GM23338 (cell line): Measurements from ENCODE around the gene DNAJC8. TPM values are rescaled to one million over a fixed set of nuclear protein-coding genes. Genes with fewer than 3 reads are reported as not detected.

Experiments
- polyA plus RNA-seq: library from polyadenylated mRNA; unstranded; fragments of >200 nt; fragmentation: Nextera tagmentation; extraction: Ambion mirVana; gene quantifications from 2 replicates; pipeline ENCODE4 v1.2.1, GENCODE V29; 2016
- total RNA-seq: library from RNA; depleted of rRNA; stranded (reverse); fragments of >200 nt; shearing (Covaris generic); gene quantifications from 2 replicates; pipeline ENCODE4 v1.2.3, GENCODE V29; 2014; rRNA removed
- TF ChIP-seq, protein P1 (sequence below): IDR thresholded peaks from one replicate; pipeline ENCODE4 v1.6.1; 2018; ENCODE audit warnings: antibody characterized with exemption; ENCODE audit not compliant: unreplicated experiment

DNAJC8 gene
- total and polyA plus RNA-seq, 2 experiments from 2014 or later: 67.3 to 210 TPM

DNA sequence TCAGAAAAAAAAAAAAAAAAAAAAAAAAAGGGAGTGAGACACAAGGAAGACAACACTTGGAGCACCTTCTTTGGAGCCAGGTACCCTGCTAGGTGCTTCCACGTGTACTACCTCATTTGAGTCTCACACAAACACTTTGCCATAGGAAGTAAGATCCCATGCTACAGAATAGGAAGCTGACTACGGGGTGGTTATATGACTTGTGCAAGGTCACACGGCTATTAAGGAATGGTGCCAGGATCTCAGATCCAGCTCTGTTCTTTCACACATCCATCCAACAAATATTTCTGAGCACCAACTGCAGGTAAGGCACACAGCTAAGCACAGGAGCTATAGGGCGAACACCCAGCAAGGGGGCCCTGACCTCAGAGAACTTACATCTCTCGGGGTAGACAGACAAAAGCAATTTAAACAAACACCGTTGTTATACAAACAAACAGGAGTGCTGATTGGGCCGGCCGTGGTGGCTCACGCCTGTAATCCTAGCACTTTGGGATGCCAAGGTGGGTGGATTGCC is 78.7 kb downstream of the DNAJC8 start (continued):
- TF ChIP-seq, protein P1, sequence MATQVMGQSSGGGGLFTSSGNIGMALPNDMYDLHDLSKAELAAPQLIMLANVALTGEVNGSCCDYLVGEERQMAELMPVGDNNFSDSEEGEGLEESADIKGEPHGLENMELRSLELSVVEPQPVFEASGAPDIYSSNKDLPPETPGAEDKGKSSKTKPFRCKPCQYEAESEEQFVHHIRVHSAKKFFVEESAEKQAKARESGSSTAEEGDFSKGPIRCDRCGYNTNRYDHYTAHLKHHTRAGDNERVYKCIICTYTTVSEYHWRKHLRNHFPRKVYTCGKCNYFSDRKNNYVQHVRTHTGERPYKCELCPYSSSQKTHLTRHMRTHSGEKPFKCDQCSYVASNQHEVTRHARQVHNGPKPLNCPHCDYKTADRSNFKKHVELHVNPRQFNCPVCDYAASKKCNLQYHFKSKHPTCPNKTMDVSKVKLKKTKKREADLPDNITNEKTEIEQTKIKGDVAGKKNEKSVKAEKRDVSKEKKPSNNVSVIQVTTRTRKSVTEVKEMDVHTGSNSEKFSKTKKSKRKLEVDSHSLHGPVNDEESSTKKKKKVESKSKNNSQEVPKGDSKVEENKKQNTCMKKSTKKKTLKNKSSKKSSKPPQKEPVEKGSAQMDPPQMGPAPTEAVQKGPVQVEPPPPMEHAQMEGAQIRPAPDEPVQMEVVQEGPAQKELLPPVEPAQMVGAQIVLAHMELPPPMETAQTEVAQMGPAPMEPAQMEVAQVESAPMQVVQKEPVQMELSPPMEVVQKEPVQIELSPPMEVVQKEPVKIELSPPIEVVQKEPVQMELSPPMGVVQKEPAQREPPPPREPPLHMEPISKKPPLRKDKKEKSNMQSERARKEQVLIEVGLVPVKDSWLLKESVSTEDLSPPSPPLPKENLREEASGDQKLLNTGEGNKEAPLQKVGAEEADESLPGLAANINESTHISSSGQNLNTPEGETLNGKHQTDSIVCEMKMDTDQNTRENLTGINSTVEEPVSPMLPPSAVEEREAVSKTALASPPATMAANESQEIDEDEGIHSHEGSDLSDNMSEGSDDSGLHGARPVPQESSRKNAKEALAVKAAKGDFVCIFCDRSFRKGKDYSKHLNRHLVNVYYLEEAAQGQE: no peak

Other genes with a start within 250 kb of the DNAJC8 start
- gene EYA3, start 144.4 kb downstream of the DNAJC8 start, total RNA-seq: 25.5 and 33.6 TPM in 2 replicates
- 10.9 and 12.5 TPM in 2 replicates for gene EYA3, start 144.4 kb downstream of the DNAJC8 start, polyA plus RNA-seq
- 0.27 and 0.76 TPM in 2 replicates for gene PTAFR, start 56.3 kb downstream of the DNAJC8 start, total RNA-seq
- 0.29 and 0.49 TPM in 2 replicates for gene PTAFR, start 56.3 kb downstream of the DNAJC8 start, polyA plus RNA-seq
- gene ATP5IF1, start 3.1 kb upstream of the DNAJC8 start, total RNA-seq: 230 and 282 TPM in 2 replicates
- gene ATP5IF1, start 3.1 kb upstream of the DNAJC8 start, polyA plus RNA-seq: 1,325 and 1,405 TPM in 2 replicates
- gene SESN2, start 26.5 kb upstream of the DNAJC8 start, total RNA-seq: 43.6 and 52.1 TPM in 2 replicates
- 20.8 and 22.8 TPM in 2 replicates for gene SESN2, start 26.5 kb upstream of the DNAJC8 start, polyA plus RNA-seq
- gene MED18, start 96.0 kb upstream of the DNAJC8 start, total RNA-seq: 11.9 and 12.6 TPM in 2 replicates
- 7.6 and 8.5 TPM in 2 replicates for gene MED18, start 96.0 kb upstream of the DNAJC8 start, polyA plus RNA-seq
- 29.7 and 35.4 TPM in 2 replicates for gene PHACTR4, start 136.7 kb upstream of the DNAJC8 start, total RNA-seq
- 47.1 and 54.1 TPM in 2 replicates for gene PHACTR4, start 136.7 kb upstream of the DNAJC8 start, polyA plus RNA-seq